ENCODE measurements around the gene TMEM170B.

Gene TMEM170B

GRCh38 chr6:11586117-11586516 is 48.6 kb downstream of the TMEM170B start:
- Histone ChIP-seq H3K27ac (ENCODE audit: low read depth, low read length) (no peak overlapping the region), H3K36me3 (ENCODE audit: control insufficient read depth, low read length) (no peaks in the 10 kb centered on the region), H3K27me3 (ENCODE audit: control insufficient read depth, low read length) (no peaks in the 10 kb centered on the region), H3K9me3 (ENCODE audit: control insufficient read depth, insufficient read depth, low read length) (no peaks in the 10 kb centered on the region), H3F3A (ENCODE audit: control insufficient read depth, insufficient read depth) (no peaks in the 10 kb centered on the region), H3K4me2 (ENCODE audit: low read length) (no peak overlapping the region), H3K9me2 (replicated peaks; ENCODE audit: control insufficient read depth, low read length) (no peaks in the 10 kb centered on the region), H3K79me2 (ENCODE audit: control insufficient read depth, low read length) (no peaks in the 10 kb centered on the region), H3K4me1 (ENCODE audit: control insufficient read depth, low read length) (no peaks in the 10 kb centered on the region), H3K4me3 (ENCODE audit: low read length) (no peak overlapping the region), H4K20me1 (ENCODE audit: control insufficient read depth, insufficient read depth, low read depth, low read length) (no peaks in the 10 kb centered on the region)
- no peak for TF ChIP-seq CTCF (IDR thresholded peaks at IDR 0.05; ENCODE audit: low read depth, low read length, poor library complexity, severe bottlenecking)
- no peak for TF ChIP-seq EZH2phosphoT487 (IDR thresholded peaks at IDR 0.05; ENCODE audit: borderline replicate concordance, low read length)

- Histone ChIP-seq H3K4me2 (ENCODE audit: low read length) (no peak overlapping the region), H3F3A (ENCODE audit: control insufficient read depth, insufficient read depth) (no peaks in the 10 kb centered on the region), H3K4me3 (ENCODE audit: low read length) (no peak overlapping the region), H3K27me3 (ENCODE audit: control insufficient read depth, low read length) (no peaks in the 10 kb centered on the region), H3K36me3 (ENCODE audit: control insufficient read depth, low read length) (no peaks in the 10 kb centered on the region), H4K20me1 (ENCODE audit: control insufficient read depth, insufficient read depth, low read depth, low read length) (no peaks in the 10 kb centered on the region), H3K9me3 (ENCODE audit: control insufficient read depth, insufficient read depth, low read length) (no peaks in the 10 kb centered on the region), H3K4me1 (ENCODE audit: control insufficient read depth, low read length) (no peaks in the 10 kb centered on the region), H3K79me2 (ENCODE audit: control insufficient read depth, low read length) (no peaks in the 10 kb centered on the region), H3K9me2 (replicated peaks; ENCODE audit: control insufficient read depth, low read length) (no peaks in the 10 kb centered on the region), H3K27ac (ENCODE audit: low read depth, low read length) (no peak overlapping the region)
- TF ChIP-seq CTCF (IDR thresholded peaks at IDR 0.05; ENCODE audit: low read depth, low read length, poor library complexity, severe bottlenecking) (no peak), EZH2phosphoT487 (IDR thresholded peaks at IDR 0.05; ENCODE audit: borderline replicate concordance, low read length) (no peak)
Measured at GRCh38 chr6:11586536-11586935, 49.0 kb downstream of the TMEM170B start.

GRCh38 chr6:11589261-11589660 is 51.7 kb downstream of the TMEM170B start:
- H3K79me2 ChIP-seq (ENCODE audit: control insufficient read depth, low read length) = no peaks in the 10 kb centered on the region
- H3K9me3 ChIP-seq (ENCODE audit: control insufficient read depth, insufficient read depth, low read length) = no peaks in the 10 kb centered on the region
- no peak overlapping the region for H3K4me2 ChIP-seq (ENCODE audit: low read length)
- no peak overlapping the region for H3K27ac ChIP-seq (ENCODE audit: low read depth, low read length)
- H3F3A ChIP-seq (ENCODE audit: control insufficient read depth, insufficient read depth) = no peaks in the 10 kb centered on the region
- no peak overlapping the region for H3K4me3 ChIP-seq (ENCODE audit: low read length)
- H3K4me1 ChIP-seq (ENCODE audit: control insufficient read depth, low read length) = no peaks in the 10 kb centered on the region
- H3K36me3 ChIP-seq (ENCODE audit: control insufficient read depth, low read length) = no peaks in the 10 kb centered on the region
- H3K9me2 ChIP-seq (replicated peaks; ENCODE audit: control insufficient read depth, low read length) = no peaks in the 10 kb centered on the region
- TF ChIP-seq EZH2phosphoT487 (IDR thresholded peaks at IDR 0.05; ENCODE audit: borderline replicate concordance, low read length) (no peak), CTCF (IDR thresholded peaks at IDR 0.05; ENCODE audit: low read depth, low read length, poor library complexity, severe bottlenecking) (no peak)
- no peaks in the 10 kb centered on the region for H3K27me3 ChIP-seq (ENCODE audit: control insufficient read depth, low read length)
- H4K20me1 ChIP-seq (ENCODE audit: control insufficient read depth, insufficient read depth, low read depth, low read length) = no peaks in the 10 kb centered on the region

All from DOHH2 (cell line).